ENCODE measurements around the gene DLGAP5.

- TF ChIP-seq CTCF (IDR thresholded peaks at IDR 0.05; ENCODE audit: low read depth, low read length, poor library complexity, severe bottlenecking) (no peak), EZH2phosphoT487 (IDR thresholded peaks at IDR 0.05; ENCODE audit: borderline replicate concordance, low read length) (no peak)
These were observed 76.7 kb downstream of the DLGAP5 start for GRCh38 chr14:55114720-55115119.
